ENCODE measurements around the gene C6orf120. TPM values are rescaled to one million over a fixed set of nuclear protein-coding genes. Genes with fewer than 3 reads are reported as not detected.

Gene C6orf120
- total and polyA plus RNA-seq, 2 of the 13 experiments (the other 11 are each of a cell fraction or from before 2014, with no cell fraction given), result 21.7 to 29.9 TPM

DNA sequence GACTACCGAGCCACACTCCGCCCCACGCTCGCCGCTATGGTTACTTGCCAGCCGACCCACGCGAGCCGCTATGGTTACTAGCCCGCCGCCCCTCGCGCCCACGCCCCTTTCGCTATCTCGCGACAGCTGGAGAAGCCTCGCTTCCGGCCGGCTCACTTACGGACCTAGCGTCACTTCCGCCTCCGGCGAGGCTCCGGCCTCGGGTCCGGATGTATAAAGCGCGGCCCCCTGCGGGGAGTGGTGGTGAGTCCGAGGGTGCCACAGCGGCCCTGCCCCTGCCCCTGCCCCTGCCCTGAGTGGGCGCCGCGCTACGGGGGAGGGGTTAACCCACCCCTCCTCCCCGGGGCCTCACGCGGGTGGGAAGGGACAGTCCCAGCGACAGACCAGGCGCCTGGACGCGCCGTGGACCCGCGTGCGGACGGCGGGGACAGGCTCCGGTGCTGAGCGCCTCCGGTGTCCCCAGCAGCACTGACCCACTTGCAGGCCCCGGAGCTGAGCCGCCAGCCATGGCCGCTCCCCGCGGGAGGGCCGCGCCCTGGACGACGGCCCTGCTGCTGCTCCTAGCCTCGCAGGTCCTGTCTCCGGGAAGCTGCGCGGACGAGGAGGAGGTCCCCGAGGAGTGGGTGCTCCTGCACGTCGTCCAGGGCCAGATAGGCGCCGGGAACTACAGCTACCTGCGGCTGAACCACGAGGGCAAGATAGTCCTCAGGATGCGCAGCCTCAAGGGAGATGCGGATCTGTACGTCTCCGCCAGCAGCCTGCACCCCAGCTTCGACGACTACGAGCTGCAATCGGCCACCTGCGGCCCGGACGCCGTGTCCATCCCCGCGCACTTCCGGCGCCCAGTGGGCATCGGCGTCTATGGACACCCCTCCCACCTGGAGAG lies at the start of gene C6orf120, which contains the start of gene WDR27 (continued):
- peak; percentile 56; the same call in 1 of the 2 replicates for TF ChIP-seq FOXO1 (CRISPR knock-in tag; IDR thresholded peaks at IDR 0.05)
- peak; percentile 70 for TF ChIP-seq ZNF124 (CRISPR knock-in tag; IDR thresholded peaks at IDR 0.05)
- TF ChIP-seq ZNF768 (CRISPR knock-in tag; IDR thresholded peaks at IDR 0.05), result peak; percentile 39
- no peak for TF ChIP-seq CCAR2 (optimal IDR thresholded peaks at IDR 0.05; ENCODE audit: low read depth, low read length)
- TF ChIP-seq ZNF17 (CRISPR knock-in tag; IDR thresholded peaks at IDR 0.05), result no peak; the same call in 1 of the 2 replicates
- TF ChIP-seq HOXA9 (CRISPR knock-in tag; IDR thresholded peaks at IDR 0.05; ENCODE audit: borderline replicate concordance), result peak; percentile 93
- peak; percentile 66; the same call in 1 of the 2 replicates for TF ChIP-seq MAFG (CRISPR knock-in tag; IDR thresholded peaks at IDR 0.05)
- peak; percentile 99 for TF ChIP-seq ZNF777 (CRISPR knock-in tag; IDR thresholded peaks at IDR 0.05)
- no peak; the same call in 1 of the 2 replicates for TF ChIP-seq THYN1 (CRISPR knock-in tag; IDR thresholded peaks at IDR 0.05; ENCODE audit: borderline replicate concordance, low read depth)
- no peak for TF ChIP-seq TRIM24 (CRISPR knock-in tag; IDR thresholded peaks at IDR 0.05)
- TF ChIP-seq, protein P1, sequence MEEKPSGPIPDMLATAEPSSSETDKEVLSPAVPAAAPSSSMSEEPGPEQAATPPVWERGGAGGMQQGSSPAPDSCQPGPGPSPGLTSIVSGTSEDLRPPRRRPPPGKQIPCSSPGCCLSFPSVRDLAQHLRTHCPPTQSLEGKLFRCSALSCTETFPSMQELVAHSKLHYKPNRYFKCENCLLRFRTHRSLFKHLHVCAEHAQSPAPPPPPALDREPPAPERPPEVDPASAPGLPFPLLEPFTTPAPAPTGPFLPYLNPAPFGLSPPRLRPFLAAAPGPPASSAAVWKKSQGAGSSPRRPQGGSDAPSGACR (CRISPR knock-in tag; IDR thresholded peaks at IDR 0.05), result peak; percentile 42; the same call in 1 of the 2 replicates
- TF ChIP-seq ZNF83 (CRISPR knock-in tag; IDR thresholded peaks at IDR 0.05; ENCODE audit: borderline replicate concordance), result no peak; the same call in 1 of the 2 replicates
- TF ChIP-seq, protein P2, sequence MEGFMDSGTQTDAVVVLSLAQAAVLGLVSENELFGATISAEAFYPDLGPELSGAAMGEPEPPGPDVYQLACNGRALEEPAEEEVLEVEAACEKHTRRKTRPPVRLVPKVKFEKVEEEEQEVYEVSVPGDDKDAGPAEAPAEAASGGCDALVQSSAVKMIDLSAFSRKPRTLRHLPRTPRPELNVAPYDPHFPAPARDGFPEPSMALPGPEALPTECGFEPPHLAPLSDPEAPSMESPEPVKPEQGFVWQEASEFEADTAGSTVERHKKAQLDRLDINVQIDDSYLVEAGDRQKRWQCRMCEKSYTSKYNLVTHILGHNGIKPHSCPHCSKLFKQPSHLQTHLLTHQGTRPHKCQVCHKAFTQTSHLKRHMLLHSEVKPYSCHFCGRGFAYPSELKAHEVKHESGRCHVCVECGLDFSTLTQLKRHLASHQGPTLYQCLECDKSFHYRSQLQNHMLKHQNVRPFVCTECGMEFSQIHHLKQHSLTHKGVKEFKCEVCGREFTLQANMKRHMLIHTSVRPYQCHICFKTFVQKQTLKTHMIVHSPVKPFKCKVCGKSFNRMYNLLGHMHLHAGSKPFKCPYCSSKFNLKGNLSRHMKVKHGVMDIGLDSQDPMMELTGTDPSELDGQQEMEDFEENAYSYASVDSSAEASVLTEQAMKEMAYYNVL (CRISPR knock-in tag; IDR thresholded peaks at IDR 0.05; ENCODE audit: borderline replicate concordance), result no peak; the same call in none of the 2 replicates
- TF ChIP-seq ZNF496 (CRISPR knock-in tag; IDR thresholded peaks at IDR 0.05; ENCODE audit: insufficient replicate concordance), result no peak
- TF ChIP-seq, protein P3, sequence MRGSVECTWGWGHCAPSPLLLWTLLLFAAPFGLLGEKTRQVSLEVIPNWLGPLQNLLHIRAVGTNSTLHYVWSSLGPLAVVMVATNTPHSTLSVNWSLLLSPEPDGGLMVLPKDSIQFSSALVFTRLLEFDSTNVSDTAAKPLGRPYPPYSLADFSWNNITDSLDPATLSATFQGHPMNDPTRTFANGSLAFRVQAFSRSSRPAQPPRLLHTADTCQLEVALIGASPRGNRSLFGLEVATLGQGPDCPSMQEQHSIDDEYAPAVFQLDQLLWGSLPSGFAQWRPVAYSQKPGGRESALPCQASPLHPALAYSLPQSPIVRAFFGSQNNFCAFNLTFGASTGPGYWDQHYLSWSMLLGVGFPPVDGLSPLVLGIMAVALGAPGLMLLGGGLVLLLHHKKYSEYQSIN (CRISPR knock-in tag; IDR thresholded peaks at IDR 0.05; ENCODE audit: borderline replicate concordance), result no peak; the same call in 1 of the 2 replicates
- 0 out of 2 replicates have a peak, but pooled peaks have one; percentile 36 for TF ChIP-seq CCDC6 (CRISPR knock-in tag; IDR thresholded peaks at IDR 0.05)
- TF ChIP-seq, protein P4, sequence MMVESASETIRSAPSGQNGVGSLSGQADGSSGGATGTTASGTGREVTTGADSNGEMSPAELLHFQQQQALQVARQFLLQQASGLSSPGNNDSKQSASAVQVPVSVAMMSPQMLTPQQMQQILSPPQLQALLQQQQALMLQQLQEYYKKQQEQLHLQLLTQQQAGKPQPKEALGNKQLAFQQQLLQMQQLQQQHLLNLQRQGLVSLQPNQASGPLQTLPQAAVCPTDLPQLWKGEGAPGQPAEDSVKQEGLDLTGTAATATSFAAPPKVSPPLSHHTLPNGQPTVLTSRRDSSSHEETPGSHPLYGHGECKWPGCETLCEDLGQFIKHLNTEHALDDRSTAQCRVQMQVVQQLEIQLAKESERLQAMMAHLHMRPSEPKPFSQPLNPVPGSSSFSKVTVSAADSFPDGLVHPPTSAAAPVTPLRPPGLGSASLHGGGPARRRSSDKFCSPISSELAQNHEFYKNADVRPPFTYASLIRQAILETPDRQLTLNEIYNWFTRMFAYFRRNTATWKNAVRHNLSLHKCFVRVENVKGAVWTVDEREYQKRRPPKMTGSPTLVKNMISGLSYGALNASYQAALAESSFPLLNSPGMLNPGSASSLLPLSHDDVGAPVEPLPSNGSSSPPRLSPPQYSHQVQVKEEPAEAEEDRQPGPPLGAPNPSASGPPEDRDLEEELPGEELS (CRISPR knock-in tag; IDR thresholded peaks at IDR 0.05), result 0 out of 2 replicates have a peak, but pooled peaks have one; percentile 32
- TF ChIP-seq SMC3 (IDR thresholded peaks at IDR 0.05; ENCODE audit: low read length), result no peak
- TF ChIP-seq, protein P5, sequence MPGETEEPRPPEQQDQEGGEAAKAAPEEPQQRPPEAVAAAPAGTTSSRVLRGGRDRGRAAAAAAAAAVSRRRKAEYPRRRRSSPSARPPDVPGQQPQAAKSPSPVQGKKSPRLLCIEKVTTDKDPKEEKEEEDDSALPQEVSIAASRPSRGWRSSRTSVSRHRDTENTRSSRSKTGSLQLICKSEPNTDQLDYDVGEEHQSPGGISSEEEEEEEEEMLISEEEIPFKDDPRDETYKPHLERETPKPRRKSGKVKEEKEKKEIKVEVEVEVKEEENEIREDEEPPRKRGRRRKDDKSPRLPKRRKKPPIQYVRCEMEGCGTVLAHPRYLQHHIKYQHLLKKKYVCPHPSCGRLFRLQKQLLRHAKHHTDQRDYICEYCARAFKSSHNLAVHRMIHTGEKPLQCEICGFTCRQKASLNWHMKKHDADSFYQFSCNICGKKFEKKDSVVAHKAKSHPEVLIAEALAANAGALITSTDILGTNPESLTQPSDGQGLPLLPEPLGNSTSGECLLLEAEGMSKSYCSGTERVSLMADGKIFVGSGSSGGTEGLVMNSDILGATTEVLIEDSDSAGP (CRISPR knock-in tag; IDR thresholded peaks at IDR 0.05; ENCODE audit: borderline replicate concordance), result peak; percentile 97
- TF ChIP-seq SP4 (CRISPR knock-in tag; IDR thresholded peaks at IDR 0.05), result peak; percentile 78; the same call in 1 of the 2 replicates
- TF ChIP-seq ZSCAN12 (CRISPR knock-in tag; IDR thresholded peaks at IDR 0.05), result peak; percentile 78; the same call in 1 of the 2 replicates
